H9 (cell line): ENCODE measurements around the gene ANP32A. TPM values are rescaled to one million over a fixed set of nuclear protein-coding genes. Genes with fewer than 3 reads are reported as not detected.

Experiments
- DNase-seq: peaks from one replicate; pipeline ENCODE4 v3.0.0-alpha.2; 2017
- H2AFZ ChIP-seq: one replicate; pipeline ENCODE4 v1.6.1; 2013; ENCODE audit warnings: mild to moderate bottlenecking, low read length, control low read depth, moderate library complexity
- H2AK5ac ChIP-seq: 2 replicates; pipeline ENCODE4 v1.6.1; 2013; ENCODE audit warnings: low read length, control low read depth, mixed read lengths; ENCODE audit not compliant: insufficient read length
- H2BK120ac ChIP-seq: one replicate; pipeline ENCODE4 v1.6.1; 2013; ENCODE audit warnings: low read depth, mild to moderate bottlenecking, low read length, control low read depth, inconsistent platforms; ENCODE audit not compliant: poor library complexity, severe bottlenecking
- H2BK12ac ChIP-seq: 2 replicates; pipeline ENCODE4 v1.6.1; 2013; ENCODE audit warnings: low read length, control low read depth, mixed read lengths, low read depth; ENCODE audit not compliant: insufficient read length
- H2BK15ac ChIP-seq: 2 replicates; pipeline ENCODE4 v1.6.1; 2013; ENCODE audit warnings: low read depth, low read length, control low read depth
- H2BK20ac ChIP-seq: one replicate; pipeline ENCODE4 v1.6.1; 2013; ENCODE audit warnings: low read depth, mild to moderate bottlenecking, low read length, control low read depth, inconsistent platforms; ENCODE audit not compliant: poor library complexity, severe bottlenecking
- H2BK5ac ChIP-seq: 2 replicates; pipeline ENCODE4 v1.6.1; 2013; ENCODE audit warnings: low read length, control low read depth, mixed read lengths; ENCODE audit not compliant: insufficient read length
- H3K14ac ChIP-seq: 2 replicates; pipeline ENCODE4 v1.6.1; 2013; ENCODE audit warnings: low read length, control low read depth; ENCODE audit not compliant: insufficient read depth
- H3K18ac ChIP-seq: 2 replicates; pipeline ENCODE4 v1.6.1; 2013; ENCODE audit warnings: low read depth, mild to moderate bottlenecking, mixed read lengths, low read length, control low read depth; ENCODE audit not compliant: insufficient read length
- H3K23ac ChIP-seq: 2 replicates; pipeline ENCODE4 v1.6.1; 2013; ENCODE audit warnings: low read length, control low read depth, mixed read lengths, low read depth; ENCODE audit not compliant: insufficient read length
- H3K23me2 ChIP-seq: 2 replicates; pipeline ENCODE4 v1.6.1; 2013; ENCODE audit warnings: low read depth, mild to moderate bottlenecking, mixed read lengths, low read length, control low read depth; ENCODE audit not compliant: insufficient read length, poor library complexity, severe bottlenecking
- H3K27ac ChIP-seq: 2 replicates; pipeline ENCODE4 v1.5.1; 2013; ENCODE audit warnings: low read length, control low read depth, mixed read lengths, low read depth; ENCODE audit not compliant: insufficient read length
- H3K27me3 ChIP-seq: 2 replicates; pipeline ENCODE4 v1.6.1; 2013; ENCODE audit warnings: low read length, control low read depth, inconsistent platforms; ENCODE audit not compliant: insufficient read depth
- H3K4ac ChIP-seq: 2 replicates; pipeline ENCODE4 v1.6.1; 2013; ENCODE audit warnings: low read depth, mild to moderate bottlenecking, control low read depth, inconsistent platforms, low read length, moderate library complexity
- H3K4me1 ChIP-seq: 2 replicates; pipeline ENCODE4 v1.6.1; 2013; ENCODE audit warnings: low read length, control low read depth, inconsistent platforms; ENCODE audit not compliant: insufficient read depth
- H3K4me2 ChIP-seq: 2 replicates; pipeline ENCODE4 v1.6.1; 2013; ENCODE audit warnings: low read length, control low read depth, mixed read lengths; ENCODE audit not compliant: insufficient read length, insufficient read depth
- H3K56ac ChIP-seq: 2 replicates; pipeline ENCODE4 v1.6.1; 2013; ENCODE audit warnings: low read depth, mild to moderate bottlenecking, mixed read lengths, low read length, control low read depth; ENCODE audit not compliant: insufficient read length
- H3K79me1 ChIP-seq: 2 replicates; pipeline ENCODE4 v1.6.1; 2013; ENCODE audit warnings: low read depth, mild to moderate bottlenecking, moderate library complexity, low read length, control low read depth, inconsistent platforms; ENCODE audit not compliant: insufficient read depth, poor library complexity, severe bottlenecking
- H3K79me2 ChIP-seq: 2 replicates; pipeline ENCODE4 v1.6.1; 2013; ENCODE audit warnings: low read length, control low read depth, inconsistent platforms; ENCODE audit not compliant: insufficient read depth
- H3K9ac ChIP-seq: 2 replicates; pipeline ENCODE4 v1.6.1; 2013; ENCODE audit warnings: low read length, control low read depth, mixed read lengths; ENCODE audit not compliant: insufficient read length; ENCODE audit errors: extremely low read depth
- H3K9me3 ChIP-seq: one replicate; pipeline ENCODE4 v1.6.1; 2013; ENCODE audit warnings: low read depth, low read length, inconsistent platforms; ENCODE audit not compliant: control insufficient read depth
- H3T11ph ChIP-seq: one replicate; pipeline ENCODE4 v1.6.1; 2013; ENCODE audit warnings: mild to moderate bottlenecking, low read length, control low read depth, inconsistent platforms
- H4K20me1 ChIP-seq: one replicate; pipeline ENCODE4 v1.6.1; 2013; ENCODE audit not compliant: control insufficient read depth, insufficient read length, insufficient read depth
- H4K5ac ChIP-seq: 2 replicates; pipeline ENCODE4 v1.6.1; 2013; ENCODE audit warnings: low read depth, mild to moderate bottlenecking, mixed read lengths, low read length, control low read depth; ENCODE audit not compliant: insufficient read length
- H4K8ac ChIP-seq: replicated peaks from 2 replicates; pipeline ENCODE4 v1.6.1; 2013; ENCODE audit warnings: low read length, control low read depth, mixed read lengths, low read depth; ENCODE audit not compliant: insufficient read length
- H4K91ac ChIP-seq: 2 replicates; pipeline ENCODE4 v1.6.1; 2013; ENCODE audit warnings: low read depth, mild to moderate bottlenecking, moderate library complexity, mixed read lengths, low read length, control low read depth; ENCODE audit not compliant: insufficient read length
- H3K27ac Mint-ChIP-seq, 3 experiments: 2 replicates in 2 of 3; 3 replicates in 1 of 3; pipeline ENCODE4 v1.8.0; 2020 to 2021; ENCODE audit warnings: mixed read lengths in 3 of 3, mild to moderate bottlenecking in 1 of 3, moderate library complexity in 1 of 3
- H3K27me3 Mint-ChIP-seq: 2 replicates; pipeline ENCODE4 v1.8.0; 2021; ENCODE audit warnings: low read depth, mild to moderate bottlenecking, moderate library complexity, mixed read lengths
- H3K36me3 Mint-ChIP-seq, 3 experiments: 2 replicates in 2 of 3; 3 replicates in 1 of 3; pipeline ENCODE4 v1.8.0; 2020 to 2021; ENCODE audit warnings: low read depth in 3 of 3, mixed read lengths in 3 of 3; ENCODE audit not compliant: insufficient read depth in 1 of 3
- H3K4me1 Mint-ChIP-seq, 2 experiments: 2 replicates each; pipeline ENCODE4 v1.8.0; 2020; ENCODE audit warnings: mixed read lengths in 2 of 2
- H3K4me3 Mint-ChIP-seq, 2 experiments: 2 replicates in 1 of 2; 3 replicates in 1 of 2; pipeline ENCODE4 v1.8.0; 2020 to 2021; ENCODE audit warnings: mild to moderate bottlenecking in 2 of 2, mixed read lengths in 2 of 2, moderate library complexity in 1 of 2
- H3K9me3 Mint-ChIP-seq, 2 experiments: 2 replicates in 1 of 2; 3 replicates in 1 of 2; pipeline ENCODE4 v1.8.0; 2020; ENCODE audit warnings: mild to moderate bottlenecking in 2 of 2, mixed read lengths in 2 of 2, moderate library complexity in 1 of 2
- CTCF ChIP-seq: fragments of 200-600 bp; sonication (generic); conservative IDR thresholded peaks from 3 replicates; pipeline ENCODE4 v1.8.0; 2021; ENCODE audit warnings: antibody characterized with exemption, mild to moderate bottlenecking
- WGBS: extraction: QIAGEN DNeasy Blood & Tissue Kit; methylation state at CpG from one replicate; pipeline ENCODE4 v1.1.7; 2013; ENCODE audit warnings: missing lambda C conversion rate, low lambda C conversion rate, mixed read lengths; ENCODE audit not compliant: insufficient read length; ENCODE audit errors: extremely low coverage; 5-methylcytosine and 5-hydroxymethylcytosine counted together
- total RNA-seq: library from RNA; stranded (reverse); gene quantifications from 2 replicates; pipeline ENCODE4 v1.2.1, GENCODE V29; 2021

ANP32A gene
- total RNA-seq, 1 experiment from 2014 or later, result 318 TPM

- H3K27me3 Mint-ChIP-seq, result no peaks in the 10 kb centered on the region
- peak overlapping the region in 1 of 2 experiments; percentile 42; a peak in 1 of 5 replicates for H3K4me3 Mint-ChIP-seq
- Histone ChIP-seq H4K8ac (no peak overlapping the region), H3T11ph (no peak overlapping the region), H3K9me3 (no peaks in the 10 kb centered on the region), H3K4me2 (no peak overlapping the region), H4K91ac (peak overlapping the region; percentile 82), H2AFZ (no peak overlapping the region), H2BK15ac (no peak overlapping the region), H2BK120ac (no peak overlapping the region), H3K18ac (no peak overlapping the region), H3K79me1 (peaks cover 14% of the 10 kb centered on the region), H3K23me2 (no peaks in the 10 kb centered on the region), H3K23ac (no peak overlapping the region), H4K20me1 (no peaks in the 10 kb centered on the region), H2BK12ac (no peak overlapping the region), H2AK5ac (no peak overlapping the region), H3K79me2 (peaks cover 19% of the 10 kb centered on the region; the same call in 1 of the 2 replicates), H2BK20ac (no peak overlapping the region), H3K4ac (no peak overlapping the region; the same call in 1 of the 2 replicates), H3K56ac (no peak overlapping the region), H3K27me3 (no peaks in the 10 kb centered on the region), H3K27ac (no peak overlapping the region), H3K9ac (no peak overlapping the region), H3K14ac (no peak overlapping the region), H4K5ac (no peak overlapping the region), H2BK5ac (no peak overlapping the region), H3K4me1 (peaks cover 33% of the 10 kb centered on the region; the same call in 1 of the 2 replicates)
- TF ChIP-seq CTCF, result no peak
- no CpG with 5 or more reads among the region's 7 CpGs for WGBS
- 0 out of 5 replicates have a peak, but pooled peaks cover 0 to 1% of the 10 kb centered on the region in 2 experiments for H3K9me3 Mint-ChIP-seq
- peaks cover 14 to 59% (median 49%) of the 10 kb centered on the region in 3 experiments for H3K36me3 Mint-ChIP-seq
- H3K27ac Mint-ChIP-seq, result peak overlapping the region; percentile 24 to 85 (median 48); a peak in 3 of 7 replicates
- peak; percentile 75 for DNase-seq
- peaks cover 65 to 74% of the 10 kb centered on the region in 2 experiments for H3K4me1 Mint-ChIP-seq
Measured at GRCh38 chr15:68789534-68790241, 31.0 kb downstream of the ANP32A start.
